Gastrocnemius medialis (tissue), 4 donors: ENCODE data around the gene TTK.

Experiments
- CTCF ChIP-seq, 5 experiments: fragments of 450-650 bp in 3 of 5; fragments of 200-600 bp in 2 of 5; sonication (generic) in 2 of 5; IDR thresholded peaks in 4 of 5; conservative IDR thresholded peaks in 1 of 5; 1 replicate in 4 of 5; 2 replicates in 1 of 5; pipeline ENCODE4 v1.5.1; 2016 to 2019; ENCODE audit warnings: antibody characterized with exemption in 5 of 5, mild to moderate bottlenecking in 3 of 5, moderate library complexity in 3 of 5
- POLR2A ChIP-seq, 2 donors: fragments of 450-650 bp; IDR thresholded peaks; one replicate each; pipeline ENCODE4 v1.6.1; 2017; ENCODE audit warnings: antibody characterized with exemption in 2 of 2, mild to moderate bottlenecking in 2 of 2, moderate library complexity in 2 of 2

DNA sequence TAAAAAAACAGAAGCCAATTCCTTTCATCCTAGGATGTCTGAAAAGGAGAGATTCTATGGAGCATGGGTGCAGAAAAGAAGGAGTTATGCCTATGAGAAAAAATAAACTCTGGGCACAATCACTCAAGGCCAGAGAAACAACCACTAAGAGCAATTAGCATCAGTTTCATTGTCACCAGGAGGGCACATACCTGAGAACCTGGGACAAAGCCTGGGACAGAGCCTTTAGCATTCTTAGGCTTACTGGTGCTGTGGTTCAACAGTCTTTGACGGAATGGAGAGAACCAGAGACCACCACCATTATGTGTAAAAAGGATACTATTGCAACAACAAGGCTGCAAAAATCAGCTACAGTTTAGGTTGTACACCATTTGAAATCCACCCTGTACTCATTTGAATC lies 72.6 kb downstream of the TTK start:
- TF ChIP-seq CTCF (IDR thresholded peaks at IDR 0.05 in 4 of 5, conservative IDR thresholded peaks at IDR 0.05 in 1 of 5) = no peak
- TF ChIP-seq POLR2A (IDR thresholded peaks at IDR 0.05) = no peak
